ENCODE data around the gene ZGPAT.

The ZGPAT gene

DNA sequence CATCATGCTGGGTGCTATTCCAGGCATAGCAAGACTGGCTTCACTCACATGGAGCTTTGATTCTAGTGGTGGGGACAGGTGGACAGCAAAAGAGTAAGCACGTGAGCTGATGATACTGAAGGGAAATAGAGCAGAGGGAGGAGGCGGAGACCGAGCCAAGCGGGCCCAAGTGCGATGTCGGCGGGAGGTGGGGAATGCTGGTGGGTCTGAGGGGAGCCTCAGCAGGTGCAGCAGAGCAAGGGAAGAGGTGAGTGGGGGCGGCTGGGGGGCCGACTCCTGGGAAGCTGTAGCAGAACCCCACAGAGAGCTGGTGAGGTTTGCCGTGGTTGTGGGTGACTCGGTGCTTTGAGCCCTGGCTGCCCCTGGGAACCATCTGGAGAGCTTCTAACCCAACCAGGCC is 39.5 kb upstream of the ZGPAT start:
- TF ChIP-seq GATA2 (IDR thresholded peaks at IDR 0.05; ENCODE audit: low read depth, low read length) (no peak), GATA3 (IDR thresholded peaks at IDR 0.05; ENCODE audit: low read depth, low read length) (no peak)

DNA sequence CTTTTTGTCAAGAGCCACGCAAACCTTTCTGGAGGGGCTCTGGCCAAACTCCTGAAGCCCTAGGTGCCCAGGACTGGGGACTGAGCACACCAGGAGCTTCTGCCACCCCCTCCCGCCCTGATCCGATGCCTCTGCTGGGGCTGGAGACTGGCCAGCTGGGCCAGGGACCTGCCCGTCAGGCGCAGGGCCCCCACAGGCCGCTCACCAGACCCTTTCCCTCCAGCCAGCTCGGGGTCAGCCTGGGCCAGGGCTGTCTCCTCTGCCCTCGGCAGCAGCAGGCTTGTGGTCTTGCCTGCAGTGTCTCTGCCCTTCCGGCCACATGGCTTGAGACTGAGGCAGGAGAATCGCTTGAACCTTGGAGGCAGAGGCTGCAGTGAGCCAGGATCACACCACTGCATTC is 35.2 kb upstream of the ZGPAT start:
- TF ChIP-seq GATA3 (IDR thresholded peaks at IDR 0.05; ENCODE audit: low read depth, low read length) (no peak), GATA2 (IDR thresholded peaks at IDR 0.05; ENCODE audit: low read depth, low read length) (no peak)

DNA sequence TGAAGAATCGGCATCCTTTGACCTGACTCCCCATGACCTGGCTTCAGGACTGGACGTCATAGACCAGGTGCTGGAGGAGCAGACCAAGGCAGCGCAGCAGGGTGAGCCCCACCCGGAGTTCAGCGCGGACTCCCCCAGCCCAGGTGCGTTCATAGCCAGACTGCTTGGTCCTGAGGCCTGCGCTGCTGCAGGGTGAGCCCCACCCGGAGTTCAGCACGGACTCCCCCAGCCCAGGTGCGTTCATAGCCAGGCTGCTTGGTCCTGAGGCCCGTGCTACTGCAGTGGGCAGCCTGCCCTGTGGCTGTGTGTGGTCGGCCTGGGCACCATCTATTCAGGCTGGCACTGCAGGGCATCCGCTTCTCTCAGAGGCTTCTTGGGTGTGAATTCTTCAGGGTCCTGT is 33.9 kb upstream of the ZGPAT start:
- no peak for TF ChIP-seq GATA2 (IDR thresholded peaks at IDR 0.05; ENCODE audit: low read depth, low read length)
- TF ChIP-seq GATA3 (IDR thresholded peaks at IDR 0.05; ENCODE audit: low read depth, low read length) = no peak

DNA sequence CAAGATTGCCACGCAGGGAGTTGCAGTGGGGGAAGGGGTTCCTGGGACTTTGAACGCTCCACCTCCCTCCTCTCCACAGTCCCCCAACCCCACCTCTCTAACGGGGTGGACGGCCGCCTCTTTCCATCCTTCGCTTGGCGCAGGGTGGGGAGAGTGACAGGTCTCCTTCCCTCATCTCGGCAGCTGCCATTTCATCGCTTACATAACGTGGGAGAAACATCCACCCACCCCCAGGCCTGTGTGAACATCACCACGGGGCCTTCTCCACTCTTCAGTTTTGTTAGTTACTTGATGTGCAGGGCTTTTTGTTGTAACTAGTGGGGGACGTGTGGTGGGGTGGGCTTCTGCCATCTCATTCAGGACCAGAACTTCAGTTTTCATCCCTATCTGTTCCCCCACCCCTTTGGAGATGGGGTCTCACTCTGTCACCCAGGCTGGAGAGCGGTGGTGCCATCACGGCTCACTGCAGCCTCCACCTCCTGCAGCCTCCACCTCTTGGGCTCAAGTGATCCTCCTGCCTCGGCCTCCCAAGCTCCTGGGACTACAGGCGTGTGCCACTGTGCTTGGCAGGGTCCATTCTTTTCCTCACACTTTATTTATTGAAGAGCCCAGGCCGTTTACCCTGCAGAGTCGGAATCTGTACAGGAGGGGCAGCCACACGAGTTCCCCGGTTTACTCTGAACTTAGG is 32.0 kb upstream of the ZGPAT start:
- TF ChIP-seq GATA2 (IDR thresholded peaks at IDR 0.05; ENCODE audit: low read depth, low read length) (no peak), GATA3 (IDR thresholded peaks at IDR 0.05; ENCODE audit: low read depth, low read length) (no peak)

DNA sequence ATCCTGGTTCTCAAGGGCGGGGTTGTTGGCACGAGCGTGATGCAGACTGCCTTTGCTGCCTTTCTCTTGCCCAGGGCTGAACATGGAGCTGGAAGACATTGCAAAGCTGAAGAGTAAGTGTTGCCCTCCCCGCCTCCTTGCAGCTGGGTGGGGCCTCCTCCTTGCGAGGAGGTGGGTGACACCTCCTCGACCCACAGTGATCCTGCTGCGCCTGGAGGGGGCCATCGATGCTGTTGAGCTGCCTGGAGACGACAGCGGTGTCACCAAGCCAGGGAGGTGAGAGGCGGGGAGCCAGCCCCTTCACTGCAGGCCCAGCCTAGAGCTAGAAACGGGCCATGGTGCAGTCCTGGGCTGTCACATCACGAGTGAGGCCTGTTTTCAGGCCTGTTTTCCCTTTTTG is 29.8 kb upstream of the ZGPAT start:
- TF ChIP-seq GATA3 (IDR thresholded peaks at IDR 0.05; ENCODE audit: low read depth, low read length) = no peak
- TF ChIP-seq GATA2 (IDR thresholded peaks at IDR 0.05; ENCODE audit: low read depth, low read length) = no peak

DNA sequence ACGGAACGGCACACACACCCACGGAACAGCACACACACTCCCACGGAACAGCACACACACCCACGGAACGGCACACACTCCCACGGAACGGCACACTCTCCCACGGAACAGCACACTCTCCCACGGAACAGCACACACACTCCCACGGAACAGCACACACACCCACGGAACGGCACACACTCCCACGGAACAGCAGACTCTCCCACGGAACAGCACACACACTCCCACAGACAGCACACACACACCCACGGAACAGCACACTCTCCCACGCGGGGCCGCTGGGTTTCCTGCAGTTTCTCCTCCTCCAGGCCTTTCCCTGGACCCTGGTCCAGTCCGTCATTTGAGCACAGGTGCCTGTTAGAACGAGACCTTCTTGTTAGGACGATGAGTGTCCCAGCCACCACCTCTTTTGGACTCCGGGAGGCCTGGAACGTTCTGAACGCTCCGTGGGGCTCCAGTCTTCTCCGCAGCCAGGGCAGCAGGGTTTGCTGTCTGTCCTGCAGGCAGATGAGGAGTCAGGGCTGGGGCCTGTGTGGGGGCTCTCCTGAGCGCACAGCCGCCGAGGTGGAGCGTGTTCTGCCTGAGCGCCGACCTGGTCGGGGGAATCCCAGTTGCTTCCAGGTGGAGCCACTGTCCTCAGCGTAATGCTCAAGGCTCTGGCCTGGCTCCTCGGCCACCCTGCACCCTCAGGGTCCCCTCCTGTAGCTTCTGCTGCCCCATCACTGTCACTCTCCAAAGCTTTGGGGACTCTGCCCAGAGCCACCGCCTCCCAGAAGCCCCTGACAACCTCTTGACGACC is 29.0 kb upstream of the ZGPAT start:
- TF ChIP-seq GATA3 (IDR thresholded peaks at IDR 0.05; ENCODE audit: low read depth, low read length) (no peak), GATA2 (IDR thresholded peaks at IDR 0.05; ENCODE audit: low read depth, low read length) (no peak)

DNA sequence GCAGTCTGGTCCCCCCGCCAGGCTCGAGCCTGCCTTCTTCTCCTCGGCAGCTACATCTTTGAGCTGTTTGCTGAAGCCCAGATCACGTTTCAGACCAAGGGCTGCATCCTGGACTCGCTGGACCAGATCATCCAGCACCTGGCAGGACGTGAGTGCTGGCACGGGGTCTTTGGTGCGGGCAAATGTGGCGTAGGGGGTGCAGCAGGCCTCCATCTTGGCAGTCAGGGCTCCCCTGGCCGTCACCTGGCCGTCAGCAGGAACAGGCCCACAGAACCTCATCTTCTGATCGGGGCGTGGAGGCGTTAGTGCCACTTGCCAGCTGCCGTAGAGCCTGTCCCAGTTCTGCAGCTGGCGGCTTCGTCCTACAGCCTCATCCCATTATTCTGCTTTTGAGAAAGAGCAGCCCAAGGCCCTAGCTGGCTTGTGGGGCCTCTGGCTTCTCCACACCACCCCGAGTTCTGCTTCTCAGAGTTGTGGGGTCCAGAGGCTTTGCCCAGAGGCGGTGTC is 28.0 kb upstream of the ZGPAT start:
- TF ChIP-seq GATA2 (IDR thresholded peaks at IDR 0.05; ENCODE audit: low read depth, low read length) = no peak
- no peak for TF ChIP-seq GATA3 (IDR thresholded peaks at IDR 0.05; ENCODE audit: low read depth, low read length)

DNA sequence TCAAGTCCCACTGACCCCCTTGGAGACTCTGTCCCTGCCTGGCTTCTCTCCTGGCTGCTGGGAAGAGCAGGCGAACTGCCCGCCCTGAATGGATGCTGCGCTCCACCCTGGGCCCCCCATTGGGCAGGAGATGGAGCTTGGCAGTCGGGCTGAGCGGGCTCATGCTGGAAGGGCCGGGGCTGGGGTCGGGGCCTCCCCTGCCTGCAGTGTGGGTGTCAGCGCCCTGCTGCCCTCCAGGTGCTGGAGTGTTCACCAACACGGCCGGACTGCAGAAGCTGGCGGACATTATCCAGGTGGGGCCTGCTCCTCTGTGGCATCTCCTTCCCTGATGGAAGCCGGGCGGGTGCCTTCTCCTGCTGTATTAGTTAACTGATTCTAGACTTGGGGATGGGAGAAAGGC is 27.4 kb upstream of the ZGPAT start:
- no peak for TF ChIP-seq GATA3 (IDR thresholded peaks at IDR 0.05; ENCODE audit: low read depth, low read length)
- no peak for TF ChIP-seq GATA2 (IDR thresholded peaks at IDR 0.05; ENCODE audit: low read depth, low read length)

DNA sequence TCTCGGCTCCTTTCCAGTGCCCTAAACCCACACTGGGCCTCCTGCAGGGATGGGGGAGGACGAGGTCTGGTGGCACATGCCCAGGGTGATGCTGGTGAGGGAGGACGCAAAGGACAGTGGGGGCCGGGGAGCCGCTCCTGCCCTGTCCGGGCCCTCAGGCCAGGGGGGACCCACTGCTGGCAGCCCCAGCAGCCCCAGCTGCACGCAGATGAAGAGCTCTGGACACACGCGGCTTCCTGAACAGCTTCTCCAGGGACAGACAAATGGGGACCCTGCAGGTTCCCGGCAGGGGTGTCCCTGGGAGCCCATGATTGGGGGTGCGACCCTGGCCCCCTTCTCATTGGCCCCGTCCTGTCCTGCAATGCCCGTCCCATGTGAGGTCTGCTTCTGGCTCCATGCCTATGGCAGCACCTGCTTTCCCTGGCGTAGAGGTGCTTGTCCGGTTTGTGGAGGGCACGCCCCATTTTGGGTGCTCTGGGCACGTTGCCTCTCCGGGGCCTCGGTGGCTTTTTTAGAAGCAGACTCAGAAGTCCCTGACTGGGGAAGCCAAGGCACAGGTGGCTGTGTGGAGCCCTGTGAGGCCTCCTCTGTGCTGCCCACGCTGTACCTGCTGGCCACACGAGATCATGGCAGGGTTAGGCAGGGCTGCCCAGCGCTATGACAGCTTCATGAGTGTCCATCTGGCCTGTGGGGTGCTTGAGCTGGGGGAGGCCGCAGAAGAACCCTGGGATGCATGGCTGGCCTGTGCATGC is 26.8 kb upstream of the ZGPAT start:
- TF ChIP-seq GATA2 (IDR thresholded peaks at IDR 0.05; ENCODE audit: low read depth, low read length) (no peak), GATA3 (IDR thresholded peaks at IDR 0.05; ENCODE audit: low read depth, low read length) (no peak)

DNA sequence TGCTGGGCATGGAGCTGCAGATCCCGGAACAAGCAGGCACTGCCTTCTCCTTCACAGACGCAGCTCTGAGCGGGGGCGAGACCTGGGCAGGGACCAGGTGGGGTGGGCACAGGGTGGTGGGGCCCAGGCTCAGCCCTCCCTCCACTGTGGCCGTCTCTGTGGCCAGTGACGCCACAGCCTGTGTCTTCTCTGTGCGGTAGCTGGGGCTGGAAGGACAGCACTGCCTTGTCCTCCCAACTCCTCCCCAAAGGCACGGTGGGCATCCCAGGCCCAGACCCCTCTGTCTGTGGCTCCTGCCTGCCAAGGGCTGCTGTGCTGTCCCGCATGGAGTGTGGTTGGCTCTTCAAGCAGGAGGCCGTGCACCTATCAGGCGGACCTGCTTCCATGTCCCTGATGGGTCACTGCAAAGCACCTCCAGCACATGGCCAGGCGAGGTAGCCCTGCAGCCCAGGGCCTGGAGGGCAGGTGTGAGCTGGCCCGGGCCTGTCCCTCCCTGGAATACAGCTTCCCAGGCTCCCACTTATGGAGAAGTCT is 26.2 kb upstream of the ZGPAT start:
- TF ChIP-seq GATA2 (IDR thresholded peaks at IDR 0.05; ENCODE audit: low read depth, low read length) (no peak), GATA3 (IDR thresholded peaks at IDR 0.05; ENCODE audit: low read depth, low read length) (no peak)

DNA sequence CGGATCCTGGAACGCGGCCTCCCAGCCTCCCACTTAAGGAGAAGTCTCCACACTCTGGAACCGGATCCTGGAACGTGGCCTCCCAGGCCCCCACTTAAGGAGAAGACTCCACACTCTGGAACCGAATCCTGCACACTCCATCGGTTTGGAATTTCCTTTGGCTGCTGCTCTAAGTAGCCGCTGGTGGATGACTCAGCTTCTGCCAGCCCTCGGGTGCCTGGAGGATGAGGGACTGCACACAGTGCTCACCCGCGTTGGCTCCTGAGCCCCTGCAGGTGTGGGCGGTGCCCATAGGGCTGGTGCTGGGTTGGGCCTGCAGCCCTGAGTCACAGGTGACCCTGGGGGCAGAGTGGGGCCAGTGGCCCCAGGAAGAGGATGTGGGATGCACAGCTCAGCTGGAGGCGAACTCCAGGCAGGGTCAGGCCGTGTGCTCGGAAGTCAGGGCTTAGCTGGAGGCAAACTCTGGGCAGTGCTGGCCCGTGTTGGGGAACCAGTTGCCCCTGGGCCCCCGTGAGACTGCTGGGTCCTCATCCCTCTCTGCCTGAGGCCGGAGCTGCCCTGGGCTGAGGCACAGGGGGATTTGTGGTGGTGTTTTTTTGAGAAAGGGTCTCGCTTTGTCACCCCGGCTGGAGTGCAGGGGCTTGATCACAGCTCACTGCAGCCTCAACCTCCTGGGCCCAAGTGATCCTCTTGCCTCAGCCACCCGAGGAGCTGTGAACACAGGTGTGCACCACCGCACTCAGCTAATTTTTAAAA is 25.3 kb upstream of the ZGPAT start:
- TF ChIP-seq GATA2 (IDR thresholded peaks at IDR 0.05; ENCODE audit: low read depth, low read length) (no peak), GATA3 (IDR thresholded peaks at IDR 0.05; ENCODE audit: low read depth, low read length) (no peak)

DNA sequence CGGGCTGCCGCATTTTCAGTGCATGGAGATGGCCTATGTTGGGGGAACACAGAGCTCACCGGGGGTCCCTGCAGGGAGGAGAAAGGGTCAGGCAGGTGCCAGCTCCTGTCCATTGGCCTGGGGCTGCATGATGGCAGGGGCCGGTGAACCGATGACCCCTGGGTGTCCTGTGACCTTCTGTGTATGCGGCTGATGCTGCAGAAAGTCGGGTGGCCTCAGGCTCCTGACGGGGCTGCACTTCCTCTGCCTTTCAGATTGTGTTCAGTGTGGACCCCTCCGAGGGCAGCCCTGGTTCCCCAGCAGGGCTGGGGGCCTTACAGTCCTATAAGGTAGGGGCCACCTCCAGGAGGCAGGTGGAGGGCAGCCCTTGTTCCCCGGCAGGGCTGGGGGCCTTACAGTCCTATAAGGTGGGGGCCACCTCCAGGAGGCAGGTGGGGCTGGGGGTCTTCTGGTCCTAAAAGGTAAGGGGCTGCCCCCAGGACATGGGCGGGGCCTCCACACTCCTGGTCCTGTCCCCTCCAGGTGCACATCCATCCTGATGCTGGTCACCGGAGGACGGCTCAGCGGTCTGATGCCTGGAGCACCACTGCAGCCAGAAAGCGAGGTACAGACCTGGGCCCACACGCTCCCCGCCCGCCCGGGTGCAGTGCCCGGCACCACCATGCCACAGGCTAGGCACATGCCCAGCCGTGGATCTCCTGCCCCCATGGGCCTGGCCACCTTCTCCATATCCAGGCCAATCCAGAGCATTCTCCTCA is 22.4 kb upstream of the ZGPAT start:
- TF ChIP-seq GATA3 (IDR thresholded peaks at IDR 0.05; ENCODE audit: low read depth, low read length) (no peak), GATA2 (IDR thresholded peaks at IDR 0.05; ENCODE audit: low read depth, low read length) (no peak)

DNA sequence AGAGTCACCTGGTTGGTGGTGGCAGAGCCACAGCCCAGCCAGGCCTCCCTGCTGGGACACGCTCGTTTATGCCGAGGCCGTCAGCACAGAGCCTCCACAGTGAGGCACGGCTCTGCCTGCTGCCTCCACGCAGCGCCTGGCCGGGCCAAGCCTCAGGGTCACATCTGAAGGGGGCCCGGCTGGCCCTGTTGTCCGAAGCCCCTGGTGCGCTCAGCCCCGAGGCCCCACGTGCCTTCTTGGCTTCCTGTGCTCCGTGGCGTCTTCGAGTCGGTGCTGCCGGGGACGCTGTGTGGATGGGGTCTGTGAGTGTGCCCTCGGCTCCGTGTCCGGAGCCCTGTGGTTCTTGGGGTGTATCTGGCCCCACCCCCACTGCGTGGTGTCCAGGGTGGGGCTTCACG is 21.7 kb upstream of the ZGPAT start:
- no peak for TF ChIP-seq GATA3 (IDR thresholded peaks at IDR 0.05; ENCODE audit: low read depth, low read length)
- no peak for TF ChIP-seq GATA2 (IDR thresholded peaks at IDR 0.05; ENCODE audit: low read depth, low read length)

Measured in SH-SY5Y (cell line).